ENCODE results near the gene PPFIA3.
"Not testable (repeated sequence)": the region's sequence is repeated elsewhere in the genome, so short reads cannot be mapped to it uniquely, and the experiment has no call there.

The PPFIA3 gene

GRCh38 chr19:49103331-49104085 is 15.8 kb upstream of the PPFIA3 start:
- no peak for DNase-seq

GRCh38 chr19:49104229-49104864 is 15.0 kb upstream of the PPFIA3 start:
- no peak for DNase-seq

DNA sequence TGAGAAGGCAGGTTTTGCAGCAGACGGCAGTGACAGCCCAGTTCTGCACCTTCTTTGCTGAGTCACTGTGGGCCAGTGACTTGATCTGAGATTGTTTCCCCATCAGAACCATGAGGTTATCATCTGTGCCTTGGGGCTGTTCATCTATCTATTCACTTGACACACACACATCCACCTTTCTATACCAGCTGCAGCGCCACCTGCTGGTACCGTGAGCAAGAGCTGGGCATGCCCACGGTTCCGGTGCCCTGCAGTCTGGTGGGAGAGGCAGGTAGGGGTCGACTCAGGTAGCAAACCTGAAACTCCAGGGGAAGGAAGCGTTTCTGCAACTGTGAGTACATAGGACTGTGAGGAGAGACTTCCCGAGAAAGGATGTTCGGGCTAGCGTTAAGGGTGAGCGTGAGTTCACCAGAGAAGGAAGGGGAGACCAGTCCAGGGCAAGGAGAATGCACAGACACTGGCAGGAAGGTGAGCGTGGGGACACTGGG is 12.7 kb upstream of the PPFIA3 start:
- no peak for DNase-seq

GRCh38 chr19:49107625-49108459 is 11.5 kb upstream of the PPFIA3 start:
- no peak for DNase-seq

DNA sequence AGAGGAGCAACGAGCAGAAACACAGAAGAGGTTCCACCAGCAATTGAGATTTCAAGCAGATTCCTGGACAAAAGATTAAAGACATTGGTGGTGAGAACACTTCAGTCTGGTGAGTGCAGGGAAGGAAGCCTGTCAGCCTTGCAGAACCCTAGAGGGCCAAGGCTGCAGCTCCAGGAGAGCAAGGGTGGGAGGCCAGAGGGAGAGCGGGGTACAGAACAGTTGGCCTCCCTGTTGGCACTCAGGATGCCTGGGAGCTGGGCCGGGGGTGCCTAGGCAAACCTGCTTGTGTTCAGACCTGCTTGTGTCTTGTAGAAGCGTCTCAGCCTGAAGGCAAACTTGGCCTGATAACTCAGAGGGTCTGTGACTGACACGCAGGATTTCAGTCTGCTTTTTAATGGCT is 10.3 kb upstream of the PPFIA3 start:
- no peak for DNase-seq

DNA sequence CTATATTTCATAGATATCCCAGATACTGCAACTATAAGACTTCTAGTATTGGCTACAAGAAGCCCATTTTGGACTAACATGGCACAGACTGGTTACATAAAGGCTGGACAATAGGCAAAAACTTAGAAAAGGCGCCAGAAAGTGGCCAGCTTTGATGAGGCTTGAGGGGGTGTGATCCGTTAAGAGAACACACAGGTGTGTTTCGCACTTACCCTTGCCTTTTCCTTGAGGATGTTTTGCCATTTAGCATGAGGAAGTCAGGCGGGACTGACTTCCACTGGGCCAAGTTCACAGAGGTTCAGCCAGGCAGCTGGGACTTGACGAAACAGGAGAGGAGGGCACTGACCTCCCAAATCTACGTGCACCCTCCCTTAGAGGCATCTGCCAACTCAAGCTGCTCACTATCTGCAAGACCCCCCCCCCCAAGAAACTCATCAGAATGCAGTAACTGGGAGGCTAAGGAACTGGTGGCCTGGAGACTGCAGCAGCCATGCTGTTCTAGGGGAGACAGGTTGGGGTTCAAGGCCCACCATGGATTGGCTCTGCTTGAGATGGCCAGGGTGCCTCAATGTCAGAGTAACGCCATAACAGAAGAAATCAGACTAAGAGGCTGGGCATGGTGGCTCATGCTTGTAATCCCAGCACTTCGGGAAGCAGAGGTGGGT is 9.6 kb upstream of the PPFIA3 start:
- no peak for DNase-seq

- no peak for DNase-seq
These were observed 8.8 kb upstream of the PPFIA3 start for GRCh38 chr19:49110567-49110966.

DNA sequence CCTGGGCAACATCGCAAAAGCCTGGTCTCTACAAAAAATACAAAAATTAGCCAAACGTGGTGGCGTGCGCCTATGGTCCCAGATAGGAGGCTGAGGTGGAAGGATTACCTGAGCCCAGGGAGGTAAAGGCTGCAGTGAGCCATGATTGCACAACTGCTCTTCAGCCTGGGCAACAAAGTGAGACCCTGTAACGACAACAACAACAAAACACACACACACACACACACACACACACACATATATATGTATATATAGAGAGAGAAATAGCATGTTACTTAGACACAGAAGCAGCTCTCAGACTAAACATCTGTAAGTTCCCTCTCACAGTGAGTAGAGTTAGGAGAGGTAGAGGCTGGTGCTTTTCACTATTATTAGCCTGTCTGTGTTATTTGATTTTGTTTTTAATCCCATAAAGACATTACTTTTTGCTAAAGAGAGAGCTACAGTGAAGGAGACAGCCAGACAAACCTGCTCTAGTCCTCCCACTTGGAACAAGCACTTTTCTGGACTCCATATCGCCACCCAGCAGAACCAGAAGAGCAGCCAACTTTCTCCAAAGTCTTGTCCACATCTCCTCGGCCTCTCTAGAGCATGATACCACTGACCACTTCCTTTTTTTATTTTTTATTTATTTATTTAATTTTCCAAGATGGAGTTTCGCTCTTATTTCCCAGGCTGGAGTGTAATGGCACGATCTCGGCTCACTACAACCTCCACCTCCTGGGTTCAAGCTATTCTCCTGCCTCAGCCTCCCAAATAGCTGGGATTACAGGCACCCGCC is 7.9 kb upstream of the PPFIA3 start:
- no peak for DNase-seq

DNA sequence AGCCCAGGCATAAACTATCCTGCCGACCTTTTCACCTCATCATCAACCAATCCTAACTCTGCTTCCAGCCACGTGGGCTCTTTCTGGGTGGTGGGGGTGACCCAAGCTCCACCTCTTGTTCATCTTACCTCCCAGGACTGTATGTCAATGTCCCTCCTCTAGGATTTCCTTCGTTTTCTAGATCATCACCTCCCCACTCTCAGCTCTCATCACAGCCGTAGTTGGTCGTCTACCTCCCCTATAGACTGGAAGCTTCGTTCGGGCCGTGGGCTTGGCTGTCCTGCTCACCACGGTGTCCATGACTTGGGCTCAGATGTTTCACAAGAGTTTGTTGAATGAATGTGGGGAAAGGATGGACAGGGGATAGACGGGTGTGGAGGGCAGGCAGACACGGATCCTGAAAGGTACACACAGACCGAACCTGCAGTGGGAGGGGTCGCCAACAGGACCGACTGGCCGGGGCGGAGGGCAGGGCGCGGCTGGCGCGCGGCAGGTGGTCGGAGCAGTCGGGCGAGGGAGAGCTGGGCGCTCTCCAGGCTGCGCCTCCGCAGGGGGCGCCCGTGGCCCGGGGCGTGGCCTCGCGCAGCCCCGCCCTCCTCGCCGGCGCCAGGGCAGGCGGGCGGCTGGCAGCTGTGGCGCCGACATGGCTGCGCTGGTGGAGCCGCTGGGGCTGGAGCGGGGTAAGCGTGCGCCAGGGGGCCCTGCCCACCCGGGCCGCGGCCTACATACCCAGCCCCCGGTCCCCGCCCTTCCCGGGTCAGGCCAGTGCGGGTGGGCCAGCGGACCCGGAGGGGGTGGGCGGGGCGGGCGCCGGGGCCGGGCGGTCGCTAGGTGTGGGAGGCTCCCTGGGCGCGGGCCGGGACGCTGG is 5.3 kb upstream of the PPFIA3 start, which contains the start of gene LIN7B:
LIN7B (plus strand) TSS at position 609 of the 868 bp plus-strand sequence; CDS start at position 644, 35 bp downstream.
- DNase-seq = peak; percentile 63

DNA sequence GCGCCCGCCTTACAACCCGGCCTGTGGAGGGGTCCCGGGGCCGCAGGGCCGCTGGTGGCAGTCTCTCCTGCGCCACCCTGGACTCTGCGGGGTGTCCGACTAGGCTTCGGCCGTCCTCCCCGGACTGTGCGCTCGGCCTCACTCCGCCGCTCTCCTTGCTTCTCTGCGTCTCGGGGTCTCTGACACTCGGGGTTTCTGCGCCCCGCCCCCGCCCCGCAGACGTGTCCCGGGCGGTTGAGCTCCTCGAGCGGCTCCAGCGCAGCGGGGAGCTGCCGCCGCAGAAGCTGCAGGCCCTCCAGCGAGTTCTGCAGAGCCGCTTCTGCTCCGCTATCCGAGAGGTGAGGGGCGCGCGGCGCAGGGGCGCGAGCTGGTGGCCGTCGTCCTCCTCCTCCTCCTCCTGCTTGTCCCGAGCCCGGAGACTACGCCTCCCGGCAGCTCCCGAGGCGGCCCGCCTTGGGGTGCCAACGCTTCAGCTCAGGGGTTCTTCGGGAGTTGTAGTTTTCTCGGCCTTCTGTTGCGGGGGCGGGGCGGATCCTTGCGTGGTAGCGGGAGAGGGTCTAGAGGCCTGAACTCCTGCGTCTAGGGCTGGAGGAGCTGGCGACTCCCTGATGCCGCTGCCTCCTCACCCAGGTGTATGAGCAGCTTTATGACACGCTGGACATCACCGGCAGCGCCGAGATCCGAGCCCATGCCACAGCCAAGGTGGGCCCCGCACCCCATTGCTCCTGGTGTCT is 4.5 kb upstream of the PPFIA3 start:
- no peak for DNase-seq

- DNase-seq = no peak
These were observed 2.8 kb upstream of the PPFIA3 start for GRCh38 chr19:49116544-49116943.

GRCh38 chr19:49117677-49118564 is 1.4 kb upstream of the PPFIA3 start:
- DNase-seq = no peak

DNA sequence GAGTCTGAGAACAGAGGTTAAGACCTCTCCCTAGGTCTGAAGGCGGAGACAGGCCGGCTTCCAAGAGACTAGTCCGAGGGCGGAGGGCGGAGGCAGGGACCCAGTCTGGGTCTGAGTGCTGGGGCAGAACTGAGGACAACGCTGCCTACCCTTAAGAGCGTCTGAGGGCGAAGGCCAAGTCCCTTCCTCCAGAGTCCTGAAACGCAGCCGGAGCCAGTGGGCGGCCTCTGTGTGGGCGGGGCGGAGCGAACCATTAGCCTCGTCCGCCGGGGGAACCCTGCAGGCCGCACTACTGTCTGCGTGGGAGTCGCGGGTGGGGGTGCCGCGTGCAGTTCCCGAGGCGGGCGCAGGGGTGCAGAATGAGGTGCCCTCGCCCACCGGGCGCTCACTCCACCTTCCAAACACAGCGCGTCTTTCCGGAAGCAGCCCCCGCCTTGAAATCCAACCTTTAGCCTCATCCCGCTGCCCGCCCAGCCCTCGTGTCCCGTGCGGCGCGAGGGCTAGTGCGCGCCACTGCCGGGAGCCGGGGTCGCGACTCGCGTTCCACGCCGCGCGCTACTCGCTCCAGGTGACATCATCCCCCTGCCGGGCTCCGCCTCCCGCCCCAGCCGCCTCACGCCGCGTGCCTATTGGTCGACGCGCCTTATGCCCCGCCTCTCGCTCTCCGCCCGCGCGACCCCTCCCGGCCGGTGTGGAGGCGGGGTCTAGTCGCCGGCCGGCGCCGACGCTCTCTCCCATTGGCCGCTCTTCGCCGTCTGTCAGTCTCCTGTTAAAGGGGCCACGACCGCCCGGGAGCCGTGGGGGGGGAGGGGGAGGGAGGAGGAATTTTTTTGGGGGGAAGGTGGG is 556 bp upstream of the PPFIA3 start, which contains the start of gene C19orf73:
C19orf73 (minus strand) TSS at position 579 of the 846 bp plus-strand sequence; CDS start at position 458, 121 bp downstream.
- peak; percentile 95 for DNase-seq

GRCh38 chr19:49120325-49120683 is 960 bp downstream of the PPFIA3 start:
- DNase-seq = no peak

GRCh38 chr19:49120868-49121267 is 1.5 kb downstream of the PPFIA3 start:
- DNase-seq = no peak

DNA sequence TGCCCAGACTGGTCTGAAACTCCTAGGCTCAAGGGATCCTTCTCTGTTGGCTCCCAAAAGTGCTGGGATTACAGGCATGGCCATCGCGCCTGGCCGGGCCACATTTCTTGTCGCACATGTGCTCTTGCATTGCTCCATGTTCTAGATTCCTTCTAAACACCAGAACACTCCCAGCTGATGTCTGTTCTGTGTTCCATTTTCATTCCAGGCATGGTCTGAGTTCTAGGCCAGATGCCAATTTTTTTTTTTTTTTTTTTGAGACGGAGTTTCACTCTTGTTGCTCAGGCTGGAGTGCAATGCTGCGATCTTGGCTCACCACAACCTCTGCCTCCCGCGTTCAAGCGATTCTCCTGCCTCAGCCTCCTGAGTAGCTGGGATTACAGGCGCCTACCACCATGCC is 2.5 kb downstream of the PPFIA3 start:
- DNase-seq = not testable (repeated sequence)

- not testable (repeated sequence) for DNase-seq
These were observed 3.9 kb downstream of the PPFIA3 start for GRCh38 chr19:49123285-49123684.

All from activated gamma-delta T cell (primary cell).